WERI-Rb-1 (cell line): ENCODE data around the gene HDAC3.

Experiments
- DNase-seq: peaks from one replicate; pipeline ENCODE4 v3.0.0-alpha.2; 2020
- H3K27ac ChIP-seq: fragments of 250-450 bp; sonication (Bioruptor Pico); 2 replicates; pipeline ENCODE4 v1.5.1; 2020; ENCODE audit warnings: mild to moderate bottlenecking, moderate library complexity
- H3K27me3 ChIP-seq: fragments of 250-450 bp; sonication (Bioruptor Pico); 2 replicates; pipeline ENCODE4 v1.5.1; 2021; ENCODE audit warnings: mild to moderate bottlenecking, low read depth, moderate library complexity; ENCODE audit not compliant: insufficient read depth, severe bottlenecking
- H3K36me3 ChIP-seq: fragments of 250-450 bp; sonication (Bioruptor Pico); 2 replicates; pipeline ENCODE4 v1.5.1; 2020; ENCODE audit warnings: mild to moderate bottlenecking, moderate library complexity
- H3K4me3 ChIP-seq: 2 replicates; pipeline ENCODE4 v1.5.1; 2011; ENCODE audit warnings: low read depth, mild to moderate bottlenecking, control low read depth, low read length
- H3K9me3 ChIP-seq: fragments of 250-450 bp; sonication (Bioruptor Pico); 2 replicates; pipeline ENCODE4 v1.5.1; 2021; ENCODE audit warnings: mild to moderate bottlenecking, moderate library complexity; ENCODE audit not compliant: severe bottlenecking
- CTCF ChIP-seq: IDR thresholded peaks from 2 replicates; pipeline ENCODE4 v1.5.1; 2011; ENCODE audit warnings: low read depth, mild to moderate bottlenecking, control low read depth, inconsistent platforms, low read length

Gene HDAC3

GRCh38 chr5:141680751-141681201 is 44.1 kb upstream of the HDAC3 start:
- Histone ChIP-seq H3K36me3 (no peaks in the 10 kb centered on the region), H3K4me3 (peak overlapping the region; percentile 51), H3K27ac (peak overlapping the region; percentile 49), H3K27me3 (no peaks in the 10 kb centered on the region), H3K9me3 (no peaks in the 10 kb centered on the region)
- peak; percentile 72 for DNase-seq
- no peak for TF ChIP-seq CTCF

GRCh38 chr5:141680178-141680577 is 43.5 kb upstream of the HDAC3 start:
- no peaks in the 10 kb centered on the region for H3K36me3 ChIP-seq
- no peak for DNase-seq
- TF ChIP-seq CTCF = no peak
- no peaks in the 10 kb centered on the region for H3K27me3 ChIP-seq
- H3K9me3 ChIP-seq = no peaks in the 10 kb centered on the region
- no peak overlapping the region for H3K27ac ChIP-seq
- H3K4me3 ChIP-seq = no peak overlapping the region

GRCh38 chr5:141677415-141677814 is 40.8 kb upstream of the HDAC3 start:
- no peak overlapping the region for H3K27ac ChIP-seq
- no peaks in the 10 kb centered on the region for H3K36me3 ChIP-seq
- no peaks in the 10 kb centered on the region for H3K9me3 ChIP-seq
- TF ChIP-seq CTCF = peak; percentile 21; the same call in 1 of the 2 replicates
- no peak overlapping the region for H3K4me3 ChIP-seq
- no peaks in the 10 kb centered on the region for H3K27me3 ChIP-seq
- peak; percentile 44 for DNase-seq

GRCh38 chr5:141675672-141676071 is 39.0 kb upstream of the HDAC3 start:
- no peak for DNase-seq
- H3K4me3 ChIP-seq = no peak overlapping the region
- no peak overlapping the region for H3K27ac ChIP-seq
- TF ChIP-seq CTCF = no peak
- no peaks in the 10 kb centered on the region for H3K27me3 ChIP-seq
- no peaks in the 10 kb centered on the region for H3K9me3 ChIP-seq
- H3K36me3 ChIP-seq = no peaks in the 10 kb centered on the region

- no peak overlapping the region for H3K4me3 ChIP-seq
- H3K36me3 ChIP-seq = no peaks in the 10 kb centered on the region
- H3K27ac ChIP-seq = no peak overlapping the region
- no peak for DNase-seq
- no peaks in the 10 kb centered on the region for H3K9me3 ChIP-seq
- no peak for TF ChIP-seq CTCF
- no peaks in the 10 kb centered on the region for H3K27me3 ChIP-seq
These were observed 38.1 kb upstream of the HDAC3 start for GRCh38 chr5:141674747-141675146.
